ENCODE data around the gene ZFY. TPM values are rescaled to one million over a fixed set of nuclear protein-coding genes. Genes with fewer than 3 reads are reported as not detected.

ZFY gene
- total and polyA plus RNA-seq, 9 donors = 0.18 TPM; not detected in 8

DNA sequence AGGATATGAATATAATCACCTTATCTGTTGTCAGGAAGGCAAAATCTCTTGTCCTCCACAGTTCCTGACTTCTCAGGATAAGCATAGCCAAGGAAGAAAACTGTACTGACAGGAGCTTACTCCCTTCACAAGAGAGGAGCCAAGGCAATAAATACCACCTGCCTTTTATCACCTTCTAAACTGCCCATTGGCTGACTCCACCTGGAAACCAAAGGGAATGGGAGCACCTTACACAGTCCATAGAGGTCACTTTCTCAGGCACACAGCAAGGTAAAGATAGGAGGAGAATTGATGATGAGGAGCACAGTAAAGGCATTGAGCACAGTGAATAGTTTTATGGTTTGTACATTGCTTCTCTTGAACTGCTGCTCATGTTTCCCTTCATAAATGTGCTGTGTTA lies 72.8 kb downstream of the ZFY start:
- intact Hi-C loops (cut with DNase I) = no loop called here
- TF ChIP-seq EP300 (IDR thresholded peaks at IDR 0.05) = no peak
- no peak for TF ChIP-seq POLR2A (IDR thresholded peaks at IDR 0.05)
- TF ChIP-seq, protein P1, sequence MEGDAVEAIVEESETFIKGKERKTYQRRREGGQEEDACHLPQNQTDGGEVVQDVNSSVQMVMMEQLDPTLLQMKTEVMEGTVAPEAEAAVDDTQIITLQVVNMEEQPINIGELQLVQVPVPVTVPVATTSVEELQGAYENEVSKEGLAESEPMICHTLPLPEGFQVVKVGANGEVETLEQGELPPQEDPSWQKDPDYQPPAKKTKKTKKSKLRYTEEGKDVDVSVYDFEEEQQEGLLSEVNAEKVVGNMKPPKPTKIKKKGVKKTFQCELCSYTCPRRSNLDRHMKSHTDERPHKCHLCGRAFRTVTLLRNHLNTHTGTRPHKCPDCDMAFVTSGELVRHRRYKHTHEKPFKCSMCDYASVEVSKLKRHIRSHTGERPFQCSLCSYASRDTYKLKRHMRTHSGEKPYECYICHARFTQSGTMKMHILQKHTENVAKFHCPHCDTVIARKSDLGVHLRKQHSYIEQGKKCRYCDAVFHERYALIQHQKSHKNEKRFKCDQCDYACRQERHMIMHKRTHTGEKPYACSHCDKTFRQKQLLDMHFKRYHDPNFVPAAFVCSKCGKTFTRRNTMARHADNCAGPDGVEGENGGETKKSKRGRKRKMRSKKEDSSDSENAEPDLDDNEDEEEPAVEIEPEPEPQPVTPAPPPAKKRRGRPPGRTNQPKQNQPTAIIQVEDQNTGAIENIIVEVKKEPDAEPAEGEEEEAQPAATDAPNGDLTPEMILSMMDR (IDR thresholded peaks at IDR 0.05) = no peak
- Histone ChIP-seq H3K36me3 (no peaks in the 10 kb centered on the region), H3K4me1 (ENCODE audit: insufficient read depth) (no peaks in the 10 kb centered on the region), H3K27me3 (no peaks in the 10 kb centered on the region), H3K9me3 (no peaks in the 10 kb centered on the region), H3K4me3 (no peak overlapping the region), H3K27ac (no peak overlapping the region)
- no peak for DNase-seq

DNA sequence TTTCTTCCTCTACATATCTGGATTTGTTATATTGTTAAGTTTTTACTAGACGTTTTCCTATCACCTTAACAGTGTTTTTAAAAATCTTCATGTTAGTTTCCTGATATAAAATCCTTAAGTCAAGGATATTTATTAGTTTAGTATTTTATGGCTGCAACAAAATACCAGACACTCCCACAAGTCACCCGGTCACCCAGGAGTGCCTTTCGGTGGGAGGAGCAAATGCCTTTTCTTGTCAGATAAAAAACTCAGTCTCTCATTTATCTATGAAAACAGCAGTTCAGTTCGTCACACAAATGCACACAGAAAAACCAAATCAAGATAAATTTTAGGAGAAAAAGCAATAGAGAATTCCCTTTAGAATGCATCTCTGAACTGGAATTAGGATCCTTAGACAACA lies 77.0 kb downstream of the ZFY start:
- Histone ChIP-seq H3K9me3 (no peaks in the 10 kb centered on the region), H3K27me3 (no peaks in the 10 kb centered on the region), H3K4me1 (ENCODE audit: insufficient read depth) (no peaks in the 10 kb centered on the region), H3K4me3 (no peak overlapping the region), H3K36me3 (no peaks in the 10 kb centered on the region), H3K27ac (no peak overlapping the region)
- TF ChIP-seq, protein P1 (IDR thresholded peaks at IDR 0.05) = no peak
- TF ChIP-seq EP300 (IDR thresholded peaks at IDR 0.05) (no peak), POLR2A (IDR thresholded peaks at IDR 0.05) (no peak)
- whole genome bisulfite sequencing, 3 donors = no CpG with 5 or more reads among the region's 4 CpGs
- intact Hi-C loops (cut with DNase I) = no loop called here
- DNase-seq = no peak

DNA sequence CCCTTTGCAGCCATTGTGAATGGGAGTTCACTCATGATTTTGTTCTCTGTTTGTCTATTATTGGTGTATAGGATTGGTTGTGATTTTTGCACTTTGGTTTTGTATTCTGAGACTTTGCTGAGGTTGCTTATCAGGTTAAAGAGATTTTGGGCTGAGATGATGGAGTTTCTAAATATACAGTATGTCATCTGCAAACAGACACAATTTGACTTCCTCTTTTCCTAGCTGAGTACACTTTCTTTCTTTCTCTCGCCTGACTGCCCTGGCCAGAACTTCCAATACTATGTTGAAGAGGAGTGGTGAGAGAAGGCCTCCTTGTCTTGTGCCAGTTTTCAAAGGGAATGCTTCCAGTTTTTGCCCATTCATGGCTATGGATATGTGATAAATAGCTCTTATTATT lies 81.4 kb downstream of the ZFY start:
- TF ChIP-seq POLR2A (IDR thresholded peaks at IDR 0.05) (no peak), EP300 (IDR thresholded peaks at IDR 0.05) (no peak)
- TF ChIP-seq, protein P1 (IDR thresholded peaks at IDR 0.05) = no peak
- Histone ChIP-seq H3K9me3 (no peaks in the 10 kb centered on the region), H3K36me3 (no peaks in the 10 kb centered on the region), H3K27ac (no peak overlapping the region), H3K4me1 (ENCODE audit: insufficient read depth) (no peaks in the 10 kb centered on the region), H3K4me3 (no peak overlapping the region), H3K27me3 (no peaks in the 10 kb centered on the region)
- no CpG with 5 or more reads among the region's 1 CpG for WGBS, 3 donors
- intact Hi-C loops (cut with DNase I) = no loop called here
- no peak for DNase-seq

DNA sequence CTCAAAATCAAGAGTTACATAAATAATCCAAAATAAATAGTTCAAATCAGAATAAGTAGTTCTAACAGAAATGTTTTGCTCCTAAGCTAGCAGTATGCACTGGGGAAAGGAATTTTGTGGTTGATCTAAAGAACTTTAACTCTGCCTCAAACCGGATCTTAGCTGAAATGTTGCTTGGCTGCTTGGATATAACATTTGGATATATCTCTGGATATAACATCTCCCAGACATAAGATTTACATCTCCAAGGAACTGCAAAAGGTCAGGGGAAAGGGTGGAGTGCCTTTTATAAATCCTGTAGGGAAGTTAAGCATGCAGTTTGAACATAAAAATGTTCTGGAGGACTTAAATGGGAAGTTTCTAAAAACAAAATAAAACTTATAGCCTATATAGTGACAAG lies 83.4 kb downstream of the ZFY start:
- TF ChIP-seq EP300 (IDR thresholded peaks at IDR 0.05) (no peak), POLR2A (IDR thresholded peaks at IDR 0.05) (no peak)
- TF ChIP-seq, protein P1 (IDR thresholded peaks at IDR 0.05) = no peak
- Histone ChIP-seq H3K4me1 (ENCODE audit: insufficient read depth) (no peaks in the 10 kb centered on the region), H3K27me3 (no peaks in the 10 kb centered on the region), H3K9me3 (no peaks in the 10 kb centered on the region), H3K27ac (no peak overlapping the region), H3K4me3 (no peak overlapping the region), H3K36me3 (no peaks in the 10 kb centered on the region)
- no peak for DNase-seq
- no CpG with 5 or more reads among the region's 1 CpG for WGBS, 3 donors
- intact Hi-C loops (cut with DNase I) = no loop called here

DNA sequence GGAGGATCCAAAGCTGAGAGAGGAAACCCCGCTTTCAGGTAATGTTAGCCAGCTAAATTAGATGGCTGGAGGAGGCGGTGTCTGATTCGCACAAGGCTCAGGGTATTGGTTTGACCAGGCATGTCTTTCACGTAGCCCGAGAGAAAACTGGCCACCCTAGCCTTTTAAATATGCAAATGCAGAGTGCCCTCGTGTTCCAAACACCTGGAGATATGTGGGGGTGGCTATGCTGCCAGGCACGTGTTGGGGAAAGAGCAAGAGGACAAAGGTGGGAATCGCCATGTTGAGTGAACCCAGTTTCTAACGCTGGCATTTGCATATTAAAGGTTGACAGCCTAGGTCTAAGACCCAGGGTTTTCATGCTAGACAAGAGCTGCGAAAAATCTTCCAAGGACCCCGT lies 84.4 kb downstream of the ZFY start:
- no peak overlapping the region for H3K27ac ChIP-seq
- no peaks in the 10 kb centered on the region for H3K4me1 ChIP-seq (ENCODE audit: insufficient read depth)
- H3K27me3 ChIP-seq = no peaks in the 10 kb centered on the region
- H3K9me3 ChIP-seq = no peaks in the 10 kb centered on the region
- no peak for DNase-seq
- intact Hi-C loops (cut with DNase I) = no loop called here
- no peak overlapping the region for H3K4me3 ChIP-seq
- no peaks in the 10 kb centered on the region for H3K36me3 ChIP-seq
- TF ChIP-seq EP300 (IDR thresholded peaks at IDR 0.05) (no peak), POLR2A (IDR thresholded peaks at IDR 0.05) (no peak)
- TF ChIP-seq, protein P1 (IDR thresholded peaks at IDR 0.05) = no peak
- no CpG with 5 or more reads among the region's 11 CpGs for WGBS, 3 donors
